CD4-positive, alpha-beta T cell treated with Interleukin-10 for 1 hour (primary cell): Measurements from ENCODE around the gene SLC51B.
"Not testable (repeated sequence)": the region's sequence is repeated elsewhere in the genome, so short reads cannot be mapped to it uniquely, and the experiment has no call there.

ENCODE experiments used
- DNase-seq: peaks from one replicate; pipeline ENCODE4 v3.0.0-alpha.2; 2020

The SLC51B gene

DNA sequence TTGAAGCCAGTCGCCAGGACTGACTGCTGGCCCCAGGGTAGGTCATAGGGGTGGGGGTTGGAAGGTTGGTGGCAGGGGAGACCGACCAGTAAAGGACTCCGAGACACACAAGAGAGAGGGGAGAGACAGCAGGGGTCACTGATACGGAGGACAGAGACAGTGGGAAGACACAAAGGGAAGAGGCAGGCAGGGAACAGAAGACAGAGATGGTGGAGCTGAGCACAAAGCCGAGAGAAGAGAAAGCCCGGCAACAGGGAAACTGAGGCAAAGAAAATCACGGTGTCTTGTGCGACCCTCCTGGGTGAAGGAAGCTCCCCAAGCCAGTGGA is 22.1 kb downstream of the SLC51B start:
- DNase-seq, result no peak

DNA sequence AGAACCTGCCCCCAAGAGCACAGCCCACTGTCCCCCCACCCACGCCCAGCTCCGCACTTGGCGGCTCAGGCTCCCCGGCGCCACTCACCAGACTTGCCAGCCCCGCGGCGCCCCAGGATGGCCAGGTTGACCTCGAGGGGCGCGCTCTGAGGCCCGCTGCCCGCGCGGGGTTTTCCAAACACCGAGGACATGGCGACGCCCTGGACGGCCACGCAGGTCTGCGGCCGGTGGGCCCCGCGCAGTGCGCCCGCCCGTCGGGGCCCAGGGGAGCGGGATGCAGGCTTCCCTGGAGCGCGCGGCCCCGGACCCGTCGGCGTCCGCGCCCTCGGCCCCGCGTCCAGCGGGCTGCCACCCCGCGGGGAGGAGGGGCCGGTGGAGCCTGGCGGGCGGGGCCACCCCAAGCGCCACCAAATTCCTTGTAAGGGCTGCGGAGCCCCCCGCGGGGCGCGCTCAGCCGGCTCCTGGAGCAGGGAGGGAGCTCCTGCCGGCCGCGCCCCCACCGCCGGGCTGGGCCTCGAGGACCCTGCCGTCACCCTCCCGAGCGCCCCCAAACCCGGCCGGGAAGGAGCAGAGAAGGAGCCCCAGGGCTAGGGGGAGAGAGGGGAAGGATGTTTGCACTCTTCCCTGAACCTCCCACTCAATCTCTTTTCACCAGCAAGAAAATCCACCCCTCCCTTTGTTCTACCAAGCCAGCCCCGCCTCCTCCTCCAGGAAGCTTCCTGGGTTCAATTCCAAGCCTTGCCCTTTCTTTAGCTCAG is 22.6 kb downstream of the SLC51B start, which contains the start of gene RASL12:
Gene RASL12, minus strand, starts transcription at position 347 of the 758 bp plus-strand sequence. Its CDS starts 156 bp downstream, at position 191.
- no peak for DNase-seq

DNA sequence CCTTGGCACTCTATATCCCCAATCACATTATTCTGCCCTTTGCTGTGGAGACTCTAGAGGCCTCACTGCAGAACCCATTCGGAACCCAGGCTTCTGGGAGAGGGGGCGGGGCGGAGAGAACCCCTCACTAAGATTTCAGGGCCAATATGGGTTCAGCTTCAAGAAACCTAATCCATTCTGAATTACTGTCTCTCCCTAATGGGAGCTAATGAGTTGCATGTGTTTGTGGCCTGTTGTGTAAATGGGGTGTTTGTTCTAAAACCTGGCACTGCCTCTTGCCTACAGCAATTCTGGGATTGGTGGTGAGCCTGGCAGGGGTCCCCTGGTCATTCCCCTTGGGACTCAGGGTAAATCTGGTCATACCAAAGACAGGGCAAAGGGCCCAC is 23.2 kb downstream of the SLC51B start:
- DNase-seq, result no peak

DNA sequence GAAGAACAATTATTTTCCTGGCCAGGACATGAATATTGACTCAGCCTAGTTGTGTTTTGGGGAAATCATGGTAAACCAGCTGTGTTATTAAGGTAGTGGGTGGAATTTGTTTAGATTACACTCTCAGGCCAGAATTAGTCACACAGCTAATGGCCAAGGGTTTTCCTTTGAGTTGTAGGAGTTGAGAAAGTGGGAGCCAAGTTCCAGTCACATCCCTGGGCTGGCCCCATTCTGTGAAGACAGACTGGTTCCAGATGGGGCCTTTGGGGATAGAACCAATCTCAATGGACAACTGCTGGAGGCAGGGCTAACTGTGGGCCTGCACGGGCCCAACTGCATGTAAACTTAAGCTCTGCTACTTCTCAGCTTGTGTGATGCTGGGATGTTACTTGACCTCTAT is 24.0 kb downstream of the SLC51B start:
- DNase-seq, result no peak

DNA sequence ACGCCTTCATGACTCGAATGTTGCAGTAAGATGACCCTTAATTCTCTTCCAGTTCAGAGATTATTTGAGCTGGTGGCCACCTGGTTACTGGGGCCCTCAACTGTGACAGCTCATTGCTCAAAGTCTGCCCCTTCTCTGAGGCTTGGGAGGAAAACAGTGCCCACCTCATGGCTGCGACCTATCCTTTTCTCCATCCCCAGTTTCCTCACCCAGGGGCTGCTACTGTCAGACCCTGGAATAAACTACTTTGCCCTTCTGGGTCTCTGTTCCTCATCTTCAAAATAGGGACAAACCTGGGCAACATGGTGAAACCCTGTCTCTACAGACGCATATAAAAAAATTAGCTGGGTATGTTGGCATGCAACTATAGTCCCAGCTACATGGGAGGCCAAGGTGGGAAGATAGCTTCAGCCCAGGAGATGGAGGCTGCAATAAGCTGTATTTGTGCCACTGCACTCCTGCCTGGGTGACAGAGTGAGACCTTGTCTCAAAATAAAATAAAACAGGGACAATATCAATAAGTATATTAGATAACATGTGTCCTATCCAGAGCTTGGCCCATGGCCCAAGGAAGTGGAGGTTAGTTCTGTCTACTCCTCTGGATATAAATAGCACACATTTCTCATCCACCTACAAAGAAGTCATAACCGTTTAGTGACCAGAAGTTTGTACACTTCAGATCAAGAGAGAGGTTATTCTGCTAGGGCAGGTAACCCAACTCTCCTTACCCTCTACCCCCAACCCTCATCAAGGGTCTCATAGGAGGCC is 24.8 kb downstream of the SLC51B start:
- DNase-seq, result no peak

DNA sequence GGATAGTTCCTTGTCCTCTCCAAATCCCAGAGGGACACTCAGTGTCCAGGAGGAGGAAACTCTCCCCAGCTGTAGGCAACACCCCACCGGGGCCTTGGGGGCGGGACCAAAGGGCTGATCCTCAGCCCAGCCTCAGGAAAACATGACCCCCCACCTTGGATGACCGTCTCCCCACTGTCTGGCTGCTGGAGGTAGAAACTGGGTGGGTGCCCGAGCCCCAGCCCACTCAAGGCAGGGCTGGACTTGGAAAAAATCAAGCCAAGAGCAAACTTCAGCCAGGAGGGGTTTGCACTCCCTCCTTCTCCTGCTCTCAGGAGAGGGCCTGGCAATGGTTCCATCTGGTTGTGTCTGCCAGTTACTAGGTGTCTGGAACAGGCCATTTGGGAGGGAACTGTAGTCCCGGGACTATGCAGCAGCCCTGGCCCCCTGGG is 26.2 kb downstream of the SLC51B start:
- DNase-seq, result no peak

DNA sequence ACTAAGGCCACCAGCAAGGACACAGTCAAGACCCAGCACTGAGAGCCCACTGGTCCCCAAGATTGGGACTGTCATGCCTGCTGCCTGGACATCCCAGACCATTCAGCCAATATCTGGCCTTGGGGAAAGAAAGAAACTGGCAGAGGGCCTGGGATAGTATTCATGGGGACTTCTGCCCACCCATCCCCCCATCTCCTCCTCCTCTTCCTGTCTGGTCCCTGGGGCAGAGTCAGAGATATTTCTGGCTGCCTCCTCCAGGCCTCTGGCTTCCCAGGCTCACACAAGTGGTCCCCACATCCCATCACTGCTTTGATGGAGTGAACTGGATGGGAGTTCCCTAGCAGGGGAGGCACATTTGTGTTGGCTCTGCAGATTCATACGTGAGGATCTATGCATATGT is 26.8 kb downstream of the SLC51B start:
- DNase-seq, result no peak

DNA sequence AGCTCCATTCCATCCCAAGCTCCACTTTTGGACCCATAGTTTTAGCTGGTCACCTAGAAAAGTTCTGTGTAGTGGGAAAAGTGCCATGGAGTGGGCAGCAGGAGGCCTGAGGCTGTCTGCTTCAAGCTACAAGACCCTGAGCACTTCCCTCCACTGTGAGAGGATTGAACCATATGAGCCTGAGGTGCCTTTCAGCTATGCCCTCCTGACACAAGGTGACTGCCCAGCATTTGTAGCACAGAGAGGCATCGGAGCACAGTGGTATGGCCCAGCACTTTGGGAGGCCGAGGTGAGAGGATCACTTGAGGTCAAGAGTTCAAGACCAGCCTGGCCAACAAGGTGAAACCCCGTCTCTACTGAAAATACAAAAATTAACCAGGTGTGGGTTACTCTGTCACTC is 27.4 kb downstream of the SLC51B start:
- no peak for DNase-seq

DNA sequence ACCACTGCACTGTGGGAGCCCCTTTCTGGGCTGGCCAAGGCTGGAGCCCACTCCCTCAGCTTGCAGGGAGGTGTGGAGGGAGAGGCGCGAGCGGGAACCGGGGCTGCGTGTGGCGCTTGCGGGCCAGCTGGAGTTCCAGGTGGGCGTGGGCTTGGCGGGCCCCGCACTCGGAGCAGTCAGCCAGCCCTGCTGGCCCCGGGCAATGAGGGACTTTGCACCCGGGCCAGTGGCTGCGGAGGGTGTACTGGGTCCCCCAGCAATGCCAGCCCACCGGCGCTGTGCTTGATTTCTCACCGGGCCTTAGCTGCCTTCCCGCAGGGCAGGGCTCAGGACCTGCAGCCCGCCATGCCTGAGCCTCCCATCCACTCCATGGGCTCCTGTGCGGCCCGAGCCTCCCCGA is 29.8 kb downstream of the SLC51B start:
- DNase-seq, result not testable (repeated sequence)

DNA sequence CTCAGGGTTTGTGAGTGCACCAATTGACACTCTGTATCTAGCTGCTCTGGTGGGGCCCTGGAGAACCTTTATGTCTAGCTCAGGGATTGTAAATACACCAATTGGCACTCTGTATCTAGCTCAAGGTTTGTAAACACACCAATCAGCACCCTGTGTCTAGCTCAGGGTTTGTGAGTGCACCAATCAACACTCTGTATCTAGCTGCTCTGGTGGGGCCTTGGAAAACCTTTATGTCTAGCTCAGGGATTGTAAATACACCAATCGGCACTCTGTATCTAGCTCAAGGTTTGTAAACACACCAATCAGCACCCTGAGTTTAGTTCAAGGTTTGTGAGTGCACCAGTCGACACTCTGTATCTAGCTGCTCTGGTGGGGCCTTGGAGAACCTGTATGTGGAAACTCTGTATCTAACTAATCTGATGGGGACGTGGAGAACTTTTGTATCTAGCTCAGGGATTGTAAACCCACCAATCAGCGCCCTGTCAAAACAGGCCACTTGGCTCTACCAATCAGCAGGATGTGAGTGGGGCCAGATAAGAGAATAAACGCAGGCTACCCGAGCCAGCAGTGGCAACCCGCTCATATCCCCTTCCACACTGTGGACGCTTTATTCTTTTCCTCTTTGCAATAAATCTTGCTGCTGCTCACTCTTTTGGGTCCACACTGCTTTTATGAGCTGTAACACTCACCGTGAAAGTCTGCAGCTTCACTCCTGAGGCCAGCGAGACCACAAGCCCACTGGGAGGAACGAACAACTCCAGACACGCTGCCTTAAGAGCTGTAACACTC is 30.6 kb downstream of the SLC51B start:
- not testable (repeated sequence) for DNase-seq

DNA sequence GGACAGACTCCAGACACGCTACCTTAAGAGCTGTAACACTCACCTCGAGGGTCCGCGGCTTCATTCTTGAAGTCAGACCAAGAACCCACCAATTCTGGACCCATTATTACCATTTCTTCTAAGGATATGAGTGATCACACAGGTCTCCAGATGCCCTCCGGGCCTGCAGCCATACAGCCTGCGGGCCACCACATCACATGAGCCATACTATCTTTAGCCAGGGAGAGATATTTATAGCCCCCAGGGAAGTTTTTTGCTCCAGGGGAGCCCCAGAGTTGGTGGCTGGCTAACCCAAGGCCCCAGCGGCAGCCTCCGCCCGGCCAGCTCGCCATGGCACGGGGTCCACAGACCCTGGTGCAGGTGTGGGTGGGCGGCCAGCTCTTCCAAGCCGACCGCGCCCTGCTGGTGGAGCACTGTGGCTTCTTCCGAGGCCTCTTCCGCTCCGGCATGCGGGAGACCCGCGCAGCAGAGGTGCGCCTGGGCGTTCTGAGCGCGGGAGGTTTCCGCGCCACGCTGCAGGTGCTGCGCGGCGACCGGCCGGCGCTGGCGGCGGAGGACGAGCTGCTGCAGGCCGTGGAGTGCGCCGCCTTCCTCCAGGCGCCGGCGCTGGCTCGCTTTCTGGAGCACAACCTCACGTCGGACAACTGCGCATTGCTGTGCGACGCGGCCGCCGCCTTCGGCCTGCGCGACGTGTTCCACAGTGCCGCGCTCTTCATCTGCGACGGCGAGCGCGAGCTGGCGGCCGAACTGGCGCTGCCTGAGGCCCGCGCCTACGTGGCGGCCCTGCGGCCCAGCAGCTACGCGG is 31.5 kb downstream of the SLC51B start, which contains the start of gene KBTBD13:
Gene KBTBD13, plus strand, starts transcription at position 261 of the 805 bp plus-strand sequence. Its CDS starts 70 bp downstream, at position 331.
- no peak for DNase-seq

DNA sequence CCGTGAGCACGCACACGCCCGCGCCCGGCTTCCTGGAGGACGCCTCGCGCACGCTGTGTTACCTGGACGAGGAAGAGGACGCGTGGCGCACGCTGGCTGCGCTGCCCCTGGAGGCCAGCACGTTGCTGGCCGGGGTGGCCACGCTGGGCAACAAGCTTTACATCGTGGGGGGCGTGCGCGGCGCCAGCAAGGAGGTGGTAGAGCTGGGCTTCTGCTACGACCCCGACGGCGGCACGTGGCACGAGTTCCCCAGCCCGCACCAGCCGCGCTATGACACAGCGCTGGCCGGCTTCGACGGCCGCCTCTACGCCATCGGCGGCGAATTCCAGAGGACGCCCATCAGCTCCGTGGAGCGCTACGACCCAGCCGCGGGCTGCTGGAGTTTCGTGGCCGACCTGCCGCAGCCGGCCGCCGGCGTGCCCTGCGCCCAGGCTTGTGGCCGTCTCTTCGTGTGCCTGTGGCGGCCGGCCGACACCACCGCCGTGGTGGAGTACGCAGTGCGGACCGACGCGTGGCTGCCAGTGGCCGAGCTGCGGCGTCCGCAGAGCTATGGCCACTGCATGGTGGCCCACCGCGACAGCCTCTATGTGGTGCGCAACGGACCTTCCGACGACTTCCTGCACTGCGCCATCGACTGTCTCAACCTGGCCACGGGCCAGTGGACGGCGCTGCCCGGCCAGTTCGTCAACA is 32.2 kb downstream of the SLC51B start:
- DNase-seq, result no peak

DNA sequence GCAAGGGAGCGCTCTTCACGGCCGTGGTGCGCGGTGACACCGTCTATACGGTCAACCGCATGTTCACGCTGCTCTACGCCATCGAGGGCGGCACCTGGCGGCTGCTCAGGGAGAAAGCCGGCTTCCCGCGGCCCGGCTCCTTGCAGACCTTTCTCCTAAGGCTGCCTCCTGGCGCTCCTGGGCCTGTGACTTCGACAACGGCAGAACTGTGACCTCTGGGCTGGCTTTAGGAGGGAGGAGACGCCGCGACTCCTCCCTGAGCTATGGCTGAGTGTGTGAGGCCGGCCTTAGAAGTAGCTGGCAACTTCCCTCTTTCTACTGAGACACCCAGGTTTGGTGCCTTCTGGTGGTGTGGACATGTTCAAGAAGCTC is 32.8 kb downstream of the SLC51B start:
- DNase-seq, result peak; percentile 45

DNA sequence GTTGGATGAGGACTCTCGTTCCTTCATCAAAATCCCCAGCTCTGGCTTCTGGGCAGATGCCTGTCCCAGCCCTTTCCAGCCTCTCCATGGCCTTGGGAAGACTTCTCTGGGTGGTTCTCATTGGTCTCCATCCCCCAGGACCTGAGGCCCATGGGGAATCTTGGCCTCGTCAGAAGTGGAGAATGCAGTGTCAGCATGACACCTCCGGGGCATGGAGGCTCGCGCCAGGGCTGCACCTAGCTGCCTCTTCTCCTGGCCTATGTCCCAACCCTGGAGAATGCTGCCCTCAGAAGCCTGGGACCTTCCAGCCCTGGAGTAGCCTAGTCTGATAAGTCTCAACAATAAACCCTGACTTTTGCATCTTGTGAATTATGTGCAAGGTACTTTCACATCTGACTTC is 34.4 kb downstream of the SLC51B start:
- no peak for DNase-seq

DNA sequence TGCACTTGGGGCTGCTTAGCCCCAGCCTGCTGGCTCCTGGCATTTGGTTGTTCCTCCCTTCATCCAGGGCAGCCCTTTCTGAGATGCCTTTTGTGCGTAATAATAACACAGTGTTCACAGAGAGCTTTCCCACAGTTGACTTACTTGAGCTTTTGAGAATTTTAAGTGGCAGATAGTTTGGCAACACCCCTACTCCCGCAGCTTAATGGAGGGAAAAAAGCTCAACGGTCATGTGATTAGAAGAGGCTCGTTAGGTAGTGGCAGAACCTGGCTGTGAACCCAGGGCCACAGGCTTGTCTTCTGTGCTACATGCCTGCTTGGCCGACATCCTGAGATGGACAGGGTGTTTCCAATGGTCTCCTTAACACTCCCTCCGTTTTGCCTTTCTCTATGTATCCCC is 36.1 kb downstream of the SLC51B start:
- no peak for DNase-seq

DNA sequence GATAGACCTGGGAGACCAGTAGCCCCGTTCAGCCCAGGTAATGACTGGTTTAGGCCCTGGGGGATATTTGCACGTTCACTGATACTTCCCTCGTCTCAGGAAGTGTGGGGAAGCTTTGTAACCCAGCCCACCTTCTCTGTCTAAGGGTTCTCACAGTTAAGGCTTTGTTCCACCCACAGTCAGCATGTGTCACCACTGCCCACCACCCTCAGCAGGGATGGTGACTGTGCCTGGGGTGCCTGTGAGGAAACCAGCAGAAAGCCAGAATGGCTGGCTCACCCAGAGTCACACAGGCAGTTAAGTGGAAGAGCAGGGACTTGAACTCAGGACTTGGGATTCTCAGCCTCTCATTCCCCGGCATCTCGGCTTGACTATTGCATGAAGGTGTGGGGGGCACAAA is 36.6 kb downstream of the SLC51B start:
- DNase-seq, result no peak

DNA sequence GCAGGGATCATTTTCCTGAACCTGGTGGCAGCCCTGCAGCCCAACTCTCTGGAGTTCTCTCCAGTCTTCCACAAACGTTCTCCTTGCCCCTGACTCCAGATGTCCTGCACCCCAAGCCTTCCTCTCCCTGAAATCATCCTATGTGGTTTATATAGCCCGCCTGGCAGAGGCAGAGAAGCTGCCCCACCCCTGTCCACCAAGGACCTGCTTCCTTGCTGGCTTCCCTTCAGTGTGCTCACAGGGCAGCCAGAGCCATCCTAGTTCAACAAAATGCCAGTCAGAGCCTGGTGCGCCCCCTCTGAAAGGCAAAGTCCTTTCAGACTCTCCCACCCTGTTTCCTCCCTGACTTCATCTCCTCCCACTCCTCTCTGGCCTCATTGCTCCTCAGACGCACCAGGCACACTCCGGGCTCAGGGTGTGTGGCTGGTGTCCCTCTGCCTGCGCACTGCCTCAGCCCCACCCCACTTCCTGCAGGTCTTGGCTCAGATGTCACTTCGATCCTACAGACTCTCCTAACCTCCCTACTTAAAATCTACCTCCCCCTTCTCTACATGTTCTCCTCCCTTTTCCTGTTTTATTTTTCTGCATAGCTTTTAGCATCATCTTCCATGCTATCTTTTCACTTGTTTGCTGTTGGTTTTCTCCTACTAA is 37.2 kb downstream of the SLC51B start:
- DNase-seq, result peak; percentile 12

DNA sequence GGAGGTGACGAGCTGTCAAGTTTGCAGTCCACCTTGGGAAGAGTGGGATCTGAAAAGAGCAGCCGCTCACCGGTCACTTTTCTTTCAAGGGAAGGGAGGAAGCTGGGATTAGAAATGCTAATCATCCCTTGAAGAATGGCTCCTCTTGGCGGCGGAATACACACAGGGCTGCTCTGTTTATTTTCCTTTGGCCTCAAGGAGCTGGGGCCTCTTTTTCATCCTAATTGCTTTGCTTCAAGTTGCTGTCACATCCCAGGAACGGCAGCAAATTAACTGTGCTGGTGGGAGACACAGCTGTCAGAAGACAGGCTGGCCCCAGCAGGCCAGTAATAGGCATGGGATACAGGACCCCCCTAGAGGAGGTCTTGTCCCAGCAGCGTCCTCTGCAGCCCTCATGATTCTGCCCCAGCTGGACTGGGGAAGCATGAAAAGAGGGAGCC is 38.1 kb downstream of the SLC51B start:
- DNase-seq, result no peak

DNA sequence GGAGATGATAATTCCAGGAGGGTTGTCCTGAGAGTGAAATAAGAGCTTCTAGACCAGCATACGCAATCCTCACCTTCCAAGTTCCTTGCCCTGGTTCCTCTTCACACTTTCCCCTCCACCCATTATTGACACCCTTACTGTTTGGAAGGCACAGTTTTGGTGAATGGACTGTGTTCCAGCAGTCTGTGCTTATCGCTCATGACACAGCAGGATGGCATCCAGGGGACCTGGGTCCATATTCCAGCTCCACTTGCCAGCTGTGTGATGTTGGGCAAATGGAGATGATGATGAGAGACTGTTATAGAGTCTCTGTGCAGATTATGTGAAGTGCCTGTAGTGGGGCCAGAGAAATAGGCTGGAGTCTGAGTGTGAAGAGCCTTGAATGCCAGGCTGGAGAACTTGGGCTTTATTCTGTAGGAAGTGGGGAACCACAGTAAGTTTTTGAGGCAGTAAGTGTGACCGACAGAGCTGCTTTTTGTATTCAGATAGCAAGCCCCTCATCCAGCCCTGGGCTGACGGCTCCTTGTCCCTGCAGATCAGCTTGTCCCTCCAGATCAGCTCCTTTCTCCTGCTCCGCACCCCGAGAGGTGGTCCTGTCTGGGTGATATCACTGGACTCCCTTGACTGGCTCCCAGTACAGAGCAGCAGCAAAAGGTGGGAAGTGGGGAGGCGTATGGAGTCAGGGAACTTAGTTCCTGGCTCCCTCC is 39.5 kb downstream of the SLC51B start:
- DNase-seq, result no peak

DNA sequence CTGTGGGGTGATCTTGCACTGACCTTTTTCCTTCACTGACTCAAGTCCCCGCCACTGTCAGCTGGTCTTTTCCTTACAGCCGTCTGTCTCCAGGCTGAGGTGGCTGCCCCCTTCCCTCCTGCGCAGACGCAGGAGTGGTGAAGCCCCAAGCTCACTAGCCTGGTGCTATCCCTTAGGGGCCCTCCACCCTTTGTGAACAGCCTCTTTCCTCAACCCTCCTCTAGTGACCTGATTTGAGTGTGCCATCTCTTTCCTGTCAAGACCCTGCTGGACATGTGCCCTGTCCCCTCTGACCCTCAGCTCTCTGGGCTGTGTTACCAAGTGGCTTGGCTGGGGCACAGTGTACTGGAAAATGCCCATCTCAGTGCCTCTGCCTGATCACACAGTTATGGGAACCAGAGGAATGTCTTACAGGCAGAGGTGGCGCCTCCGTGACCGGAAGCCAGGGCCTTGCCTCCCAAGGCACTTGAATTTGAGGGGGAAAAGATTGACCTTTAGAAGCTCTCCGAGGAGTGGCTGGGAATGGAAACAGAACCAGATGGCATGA is 40.1 kb downstream of the SLC51B start:
- no peak for DNase-seq
